HEK293 (cell line): ENCODE measurements around the gene TAL1.

Experiments
- CTCF ChIA-PET: fragments of 350-600 bp; formaldehyde crosslinking; extraction: SDS; loops from one replicate; lab custom pipeline; 2021; ENCODE audit warnings: antibody characterized with exemption; lab: Yijun Ruan, JAX
- POLR2A ChIA-PET: fragments of 300-600 bp; formaldehyde crosslinking; extraction: SDS; loops from one replicate; lab custom pipeline; 2020; ENCODE audit warnings: antibody characterized with exemption, inconsistent platforms; lab: Yijun Ruan, JAX
- H3K27ac ChIP-seq: fragments of 200-500 bp; sonication (Bioruptor generic); 2 replicates; pipeline ENCODE4 v1.5.1; 2014; ENCODE audit warnings: low read depth, low read length, control low read depth, inconsistent platforms; ENCODE audit errors: extremely low read depth
- H3K36me3 ChIP-seq, 2 experiments: fragments of 200-500 bp in 1 of 2; sonication (Bioruptor generic) in 1 of 2; 1 replicate in 1 of 2; 2 replicates in 1 of 2; pipeline ENCODE4 v1.5.1; 2014 to 2017; ENCODE audit warnings: inconsistent platforms in 2 of 2, low read length in 2 of 2; ENCODE audit not compliant: control insufficient read depth in 2 of 2, insufficient read depth in 1 of 2
- H3K4me1 ChIP-seq: fragments of 200-500 bp; sonication (Bioruptor generic); 2 replicates; pipeline ENCODE4 v1.5.1; 2014; ENCODE audit warnings: mild to moderate bottlenecking, low read length, inconsistent platforms; ENCODE audit not compliant: control insufficient read depth, insufficient read depth
- H3K4me3 ChIP-seq: 2 replicates; pipeline ENCODE4 v1.5.1; 2011; ENCODE audit warnings: low read depth, mild to moderate bottlenecking, control low read depth, low read length, moderate library complexity
- H3K9me3 ChIP-seq: fragments of 200-500 bp; sonication (Bioruptor generic); 2 replicates; pipeline ENCODE4 v1.5.1; 2014; ENCODE audit warnings: low read depth, low read length, inconsistent platforms; ENCODE audit not compliant: control insufficient read depth, insufficient read depth
- GLIS1 ChIP-seq: fragments of 450-650 bp; formaldehyde crosslinking; IDR thresholded peaks from 2 replicates; pipeline ENCODE4 v1.5.1; 2016; ENCODE audit warnings: missing biosample characterization, missing genetic modification characterization
- KLF8 ChIP-seq: fragments of 450-650 bp; formaldehyde crosslinking; IDR thresholded peaks from 2 replicates; pipeline ENCODE4 v1.5.1; 2016; ENCODE audit warnings: missing biosample characterization, missing genetic modification characterization
- PRDM10 ChIP-seq: fragments of 450-650 bp; formaldehyde crosslinking; IDR thresholded peaks from 2 replicates; pipeline ENCODE4 v1.5.1; 2016; ENCODE audit warnings: missing biosample characterization, missing genetic modification characterization
- ZEB2 ChIP-seq: fragments of 450-650 bp; formaldehyde crosslinking; IDR thresholded peaks from 2 replicates; pipeline ENCODE4 v1.5.1; 2016; ENCODE audit warnings: missing biosample characterization, missing genetic modification characterization
- ZNF140 ChIP-seq: fragments of 450-650 bp; formaldehyde crosslinking; IDR thresholded peaks from 2 replicates; pipeline ENCODE4 v1.5.1; 2016; ENCODE audit warnings: missing biosample characterization, missing genetic modification characterization
- ZNF19 ChIP-seq: fragments of 450-650 bp; formaldehyde crosslinking; IDR thresholded peaks from 2 replicates; pipeline ENCODE4; 2016; ENCODE audit warnings: missing biosample characterization, missing genetic modification characterization, low read depth
- ZNF280C ChIP-seq: fragments of 450-650 bp; formaldehyde crosslinking; IDR thresholded peaks from 2 replicates; pipeline ENCODE4 v1.5.1; 2016; ENCODE audit warnings: missing biosample characterization, missing genetic modification characterization
- ZNF362 ChIP-seq: fragments of 450-650 bp; formaldehyde crosslinking; IDR thresholded peaks from 2 replicates; pipeline ENCODE4 v1.5.1; 2016; ENCODE audit warnings: missing biosample characterization, missing genetic modification characterization
- ZNF391 ChIP-seq: fragments of 450-650 bp; formaldehyde crosslinking; IDR thresholded peaks from 2 replicates; pipeline ENCODE4 v1.5.1; 2016; ENCODE audit warnings: low read depth, missing biosample characterization, missing genetic modification characterization, borderline replicate concordance
- ZNF416 ChIP-seq: fragments of 450-650 bp; formaldehyde crosslinking; IDR thresholded peaks from 2 replicates; pipeline ENCODE4 v1.5.1; 2016; ENCODE audit warnings: missing biosample characterization, missing genetic modification characterization
- ZNF488 ChIP-seq: fragments of 450-650 bp; formaldehyde crosslinking; IDR thresholded peaks from 2 replicates; pipeline ENCODE4 v1.5.1; 2016; ENCODE audit warnings: missing biosample characterization, missing genetic modification characterization
- ZNF513 ChIP-seq: fragments of 450-650 bp; IDR thresholded peaks from 2 replicates; pipeline ENCODE4 v1.5.1; 2018; ENCODE audit warnings: missing biosample characterization, missing genetic modification characterization
- ZNF544 ChIP-seq: fragments of 450-650 bp; formaldehyde crosslinking; IDR thresholded peaks from 2 replicates; pipeline ENCODE4 v1.5.0; 2017; ENCODE audit warnings: missing biosample characterization, missing genetic modification characterization
- ZNF571 ChIP-seq: fragments of 450-650 bp; formaldehyde crosslinking; IDR thresholded peaks from 2 replicates; pipeline ENCODE4 v1.5.0; 2017; ENCODE audit warnings: missing biosample characterization, missing genetic modification characterization
- ZNF830 ChIP-seq: fragments of 450-650 bp; IDR thresholded peaks from 2 replicates; pipeline ENCODE4 v1.5.0; 2018; ENCODE audit warnings: missing biosample characterization, missing genetic modification characterization, low read depth, mild to moderate bottlenecking, moderate library complexity
- ZSCAN23 ChIP-seq: fragments of 450-650 bp; formaldehyde crosslinking; IDR thresholded peaks from 2 replicates; pipeline ENCODE4 v1.5.1; 2016; ENCODE audit warnings: missing biosample characterization, missing genetic modification characterization
- TF ChIP-seq, protein P1 (sequence below): fragments of 450-650 bp; formaldehyde crosslinking; IDR thresholded peaks from 2 replicates; pipeline ENCODE4 v1.5.1; 2016; ENCODE audit warnings: missing biosample characterization, missing genetic modification characterization, borderline replicate concordance
- TF ChIP-seq, protein P2 (sequence below): fragments of 450-650 bp; formaldehyde crosslinking; conservative IDR thresholded peaks from 2 replicates; pipeline ENCODE4 v1.5.1; 2016; ENCODE audit warnings: low read depth, missing biosample characterization, missing genetic modification characterization

The TAL1 gene

GRCh38 chr1:47192458-47193384 lies 39.3 kb downstream of the TAL1 start:
- CTCF ChIA-PET = interaction anchor here (0.6 to 7.8 kb wide), 45 partner anchors 8 to 901 kb away, joined by 3 to 136 read pairs (median 4); no protein-coding TSS in a partner anchor
- POLR2A ChIA-PET = interaction anchor here (1.2 kb wide), 1 partner anchor 13 kb away, joined by 3 read pairs; no protein-coding TSS in a partner anchor
- H3K36me3 ChIP-seq = no peaks in the 10 kb centered on the region
- TF ChIP-seq KLF8 = no peak
- peak; percentile 33; the same call in 1 of the 2 replicates for TF ChIP-seq ZNF513 (tag by site-specific recombination)
- TF ChIP-seq ZNF391 (tag by site-specific recombination) = no peak; the same call in 1 of the 2 replicates
- no peak for TF ChIP-seq ZEB2
- no peak for TF ChIP-seq ZNF830 (tag by site-specific recombination)
- no peak for TF ChIP-seq ZNF544 (tag by site-specific recombination)
- no peak for TF ChIP-seq PRDM10 (tag by site-specific recombination)
- TF ChIP-seq GLIS1 (tag by site-specific recombination) = 0 out of 2 replicates have a peak, but pooled peaks have one; percentile 11
- TF ChIP-seq ZNF19 (tag by site-specific recombination) = no peak
- no peak for TF ChIP-seq ZNF571 (tag by site-specific recombination)
- TF ChIP-seq, protein P1, sequence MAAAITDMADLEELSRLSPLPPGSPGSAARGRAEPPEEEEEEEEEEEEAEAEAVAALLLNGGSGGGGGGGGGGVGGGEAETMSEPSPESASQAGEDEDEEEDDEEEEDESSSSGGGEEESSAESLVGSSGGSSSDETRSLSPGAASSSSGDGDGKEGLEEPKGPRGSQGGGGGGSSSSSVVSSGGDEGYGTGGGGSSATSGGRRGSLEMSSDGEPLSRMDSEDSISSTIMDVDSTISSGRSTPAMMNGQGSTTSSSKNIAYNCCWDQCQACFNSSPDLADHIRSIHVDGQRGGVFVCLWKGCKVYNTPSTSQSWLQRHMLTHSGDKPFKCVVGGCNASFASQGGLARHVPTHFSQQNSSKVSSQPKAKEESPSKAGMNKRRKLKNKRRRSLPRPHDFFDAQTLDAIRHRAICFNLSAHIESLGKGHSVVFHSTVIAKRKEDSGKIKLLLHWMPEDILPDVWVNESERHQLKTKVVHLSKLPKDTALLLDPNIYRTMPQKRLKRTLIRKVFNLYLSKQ (tag by site-specific recombination) = no peak
- TF ChIP-seq ZNF362 (tag by site-specific recombination) = no peak
- no peak for TF ChIP-seq ZSCAN23
- no peak for TF ChIP-seq ZNF488 (tag by site-specific recombination)
- TF ChIP-seq, protein P2, sequence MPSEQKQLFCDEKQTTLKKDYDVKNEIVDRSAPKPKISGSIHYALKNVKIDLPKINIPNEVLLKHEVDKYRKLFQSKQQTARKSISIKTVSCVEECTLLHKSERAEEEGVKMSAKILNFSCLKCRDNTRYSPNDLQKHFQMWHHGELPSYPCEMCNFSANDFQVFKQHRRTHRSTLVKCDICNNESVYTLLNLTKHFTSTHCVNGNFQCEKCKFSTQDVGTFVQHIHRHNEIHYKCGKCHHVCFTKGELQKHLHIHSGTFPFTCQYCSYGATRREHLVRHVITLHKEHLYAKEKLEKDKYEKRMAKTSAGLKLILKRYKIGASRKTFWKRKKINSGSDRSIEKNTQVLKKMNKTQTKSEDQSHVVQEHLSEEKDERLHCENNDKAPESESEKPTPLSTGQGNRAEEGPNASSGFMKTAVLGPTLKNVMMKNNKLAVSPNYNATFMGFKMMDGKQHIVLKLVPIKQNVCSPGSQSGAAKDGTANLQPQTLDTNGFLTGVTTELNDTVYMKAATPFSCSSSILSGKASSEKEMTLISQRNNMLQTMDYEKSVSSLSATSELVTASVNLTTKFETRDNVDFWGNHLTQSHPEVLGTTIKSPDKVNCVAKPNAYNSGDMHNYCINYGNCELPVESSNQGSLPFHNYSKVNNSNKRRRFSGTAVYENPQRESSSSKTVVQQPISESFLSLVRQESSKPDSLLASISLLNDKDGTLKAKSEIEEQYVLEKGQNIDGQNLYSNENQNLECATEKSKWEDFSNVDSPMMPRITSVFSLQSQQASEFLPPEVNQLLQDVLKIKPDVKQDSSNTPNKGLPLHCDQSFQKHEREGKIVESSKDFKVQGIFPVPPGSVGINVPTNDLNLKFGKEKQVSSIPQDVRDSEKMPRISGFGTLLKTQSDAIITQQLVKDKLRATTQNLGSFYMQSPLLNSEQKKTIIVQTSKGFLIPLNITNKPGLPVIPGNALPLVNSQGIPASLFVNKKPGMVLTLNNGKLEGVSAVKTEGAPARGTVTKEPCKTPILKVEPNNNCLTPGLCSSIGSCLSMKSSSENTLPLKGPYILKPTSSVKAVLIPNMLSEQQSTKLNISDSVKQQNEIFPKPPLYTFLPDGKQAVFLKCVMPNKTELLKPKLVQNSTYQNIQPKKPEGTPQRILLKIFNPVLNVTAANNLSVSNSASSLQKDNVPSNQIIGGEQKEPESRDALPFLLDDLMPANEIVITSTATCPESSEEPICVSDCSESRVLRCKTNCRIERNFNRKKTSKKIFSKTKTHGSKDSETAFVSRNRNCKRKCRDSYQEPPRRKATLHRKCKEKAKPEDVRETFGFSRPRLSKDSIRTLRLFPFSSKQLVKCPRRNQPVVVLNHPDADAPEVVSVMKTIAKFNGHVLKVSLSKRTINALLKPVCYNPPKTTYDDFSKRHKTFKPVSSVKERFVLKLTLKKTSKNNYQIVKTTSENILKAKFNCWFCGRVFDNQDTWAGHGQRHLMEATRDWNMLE (tag by site-specific recombination) = no peak
- TF ChIP-seq ZNF416 (tag by site-specific recombination) = no peak
- TF ChIP-seq ZNF140 (tag by site-specific recombination) = no peak
- no peak for TF ChIP-seq ZNF280C (tag by site-specific recombination)

More at GRCh38 chr1:47192458-47193384, 39.3 kb downstream of the TAL1 start:
- Histone ChIP-seq H3K27ac (no peak overlapping the region), H3K4me1 (no peaks in the 10 kb centered on the region), H3K9me3 (no peaks in the 10 kb centered on the region), H3K4me3 (no peak overlapping the region)
